SU-DHL-6 (cell line): ENCODE data around the gene KISS1R.

Experiments used
- CTCF ChIP-seq: fragments of 200-600 bp; sonication (generic); IDR thresholded peaks from one replicate; pipeline ENCODE4 v1.5.1; 2017; ENCODE audit warnings: antibody characterized with exemption, mild to moderate bottlenecking, low read length, moderate library complexity; ENCODE audit not compliant: insufficient read depth, poor library complexity, severe bottlenecking
- EZH2phosphoT487 ChIP-seq: fragments of 200-600 bp; sonication (generic), shearing (Covaris generic); conservative IDR thresholded peaks from 2 replicates; pipeline ENCODE4 v1.6.1; 2018; ENCODE audit warnings: mild to moderate bottlenecking, antibody characterized with exemption, low read length, moderate library complexity, mixed read lengths

DNA sequence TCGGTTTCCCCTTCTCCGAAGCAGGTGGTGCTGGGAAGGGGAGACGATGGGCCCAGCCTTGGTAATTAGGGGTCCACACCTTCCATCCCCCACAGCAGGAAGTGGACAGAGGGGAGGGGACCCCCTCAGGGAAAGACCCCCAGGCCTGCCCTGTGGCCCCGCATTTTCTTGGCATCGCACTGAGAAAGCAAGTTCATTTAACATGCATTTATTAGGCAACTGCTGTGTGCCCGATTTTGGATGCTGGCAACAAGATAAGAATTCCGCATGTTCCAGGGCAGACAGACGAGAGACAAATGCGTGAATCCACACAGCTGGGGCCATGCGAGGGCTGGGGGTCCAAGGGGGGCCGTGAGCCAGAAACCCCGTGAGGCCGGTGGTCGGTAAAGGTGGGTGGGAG is 37.1 kb downstream of the KISS1R start:
- TF ChIP-seq CTCF (no peak), EZH2phosphoT487 (no peak)
